ENCODE measurements around the gene OR10H4. TPM values are rescaled to one million over a fixed set of nuclear protein-coding genes. Genes with fewer than 3 reads are reported as not detected.

The OR10H4 gene
- total and polyA plus RNA-seq, 2 of the 4 experiments (the other 2 are of a cell fraction), result not detected

DNA sequence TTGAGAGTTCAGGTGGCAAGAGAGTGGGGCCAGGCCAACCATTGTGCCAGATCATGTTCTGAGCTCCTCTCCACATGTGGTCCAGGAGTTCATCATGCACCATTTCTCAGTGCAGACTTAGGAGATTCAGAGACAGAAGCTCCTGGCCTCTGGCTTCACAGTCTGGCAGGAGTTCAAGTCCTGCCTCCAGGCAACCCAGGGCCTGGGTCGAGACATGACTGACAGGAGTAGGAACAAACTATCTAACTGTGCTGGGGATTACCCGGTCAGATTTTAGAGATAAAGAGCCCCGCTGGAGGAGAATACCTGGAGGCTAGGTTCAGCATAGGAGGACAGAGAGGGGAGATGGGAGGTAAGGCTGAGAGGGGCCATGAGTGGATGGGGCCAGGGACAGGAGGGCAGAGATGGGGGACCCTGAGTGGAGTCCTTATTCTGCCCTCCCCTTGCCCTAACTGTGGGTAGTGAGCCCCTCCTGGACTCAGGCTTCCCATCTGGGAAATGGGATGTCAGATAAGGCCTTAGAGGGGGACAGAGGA is 13.6 kb upstream of the OR10H4 start:
- no peak overlapping the region for H2BK120ac ChIP-seq (ENCODE audit: low read depth, low read length)
- no peak overlapping the region for H2BK15ac ChIP-seq (ENCODE audit: low read depth, low read length)
- POLR2A ChIA-PET (ENCODE audit: unreplicated experiment), result no interaction called here
- no peak overlapping the region for H4K8ac ChIP-seq (ENCODE audit: low read depth in 2 of 2, low read length in 2 of 2)
- no peak overlapping the region for H3K4me2 ChIP-seq (ENCODE audit: low read depth, low read length)
- no peaks in the 10 kb centered on the region for H3K36me3 ChIP-seq (ENCODE audit: control insufficient read depth, insufficient read depth, low read length)
- no peak overlapping the region for H2AK9ac ChIP-seq (replicated peaks; ENCODE audit: low read depth, low read length, poor library complexity)
- H3K4ac ChIP-seq (ENCODE audit: low read depth, low read length), result no peak overlapping the region
- no peak overlapping the region for H2BK20ac ChIP-seq (ENCODE audit: low read depth, low read length)
- H2AFZ ChIP-seq (replicated peaks; ENCODE audit: low read length, poor library complexity), result no peak overlapping the region
- no peak overlapping the region for H3K56ac ChIP-seq (ENCODE audit: extremely low read depth, insufficient read depth, low read length)
- CTCF ChIA-PET, result no interaction called here
- no peaks in the 10 kb centered on the region for H3K79me1 ChIP-seq (ENCODE audit: low read depth in 1 of 2, low read length in 2 of 2)
- H3K18ac ChIP-seq (ENCODE audit: low read depth, low read length), result no peak overlapping the region
- H3K4me1 ChIP-seq (ENCODE audit: control insufficient read depth, insufficient read depth, low read length), result no peaks in the 10 kb centered on the region
- H3K9ac ChIP-seq (ENCODE audit: low read depth, low read length), result no peak overlapping the region
- H3K27me3 ChIP-seq (ENCODE audit: control insufficient read depth, insufficient read depth, low read length), result no peaks in the 10 kb centered on the region
- dilution Hi-C loops (cut with HindIII; ENCODE audit: low sequenced_read_pairs, unreplicated experiment) (no loop called here), in situ Hi-C loops (cut with MboI; ENCODE audit: low sequenced_read_pairs) (no loop called here), intact Hi-C loops (cut with micrococcal nuclease) (no loop called here)
- no peaks in the 10 kb centered on the region for H4K20me1 ChIP-seq (ENCODE audit: insufficient read depth, low read length)
- WGBS, 2 experiments (ENCODE audit: extremely low coverage in 2 of 2, insufficient read length in 1 of 2), result 0% methylated on average over 1 of the region's 3 CpGs; no CpG with 5 or more reads in 1 of the 2 experiments
- BruUV-seq (replicated peaks), result no TSS peak
- no peak overlapping the region for H2BK5ac ChIP-seq (ENCODE audit: low read depth, low read length, poor library complexity, severe bottlenecking)
- peaks cover 10% of the 10 kb centered on the region; the same call in 1 of the 2 replicates for H3K9me3 ChIP-seq (ENCODE audit: control insufficient read depth, insufficient read depth, low read length)
- no peak overlapping the region for H2AK5ac ChIP-seq (ENCODE audit: low read depth, low read length)
- DNase-seq, result no peak
- H3K23ac ChIP-seq (ENCODE audit: low read depth, low read length), result no peak overlapping the region
- TF ChIP-seq FOS (IDR thresholded peaks at IDR 0.05; ENCODE audit: low read depth, low read length) (no peak), MAFK (IDR thresholded peaks at IDR 0.05; ENCODE audit: low read depth, low read length) (no peak), MXI1 (IDR thresholded peaks at IDR 0.05; ENCODE audit: borderline replicate concordance, low read depth, low read length) (no peak), ELK1 (IDR thresholded peaks at IDR 0.05; ENCODE audit: borderline replicate concordance, low read depth, low read length) (no peak), BHLHE40 (IDR thresholded peaks at IDR 0.05; ENCODE audit: low read depth, low read length) (no peak), RCOR1 (IDR thresholded peaks at IDR 0.05; ENCODE audit: insufficient replicate concordance, low read length) (no peak), POLR2A (IDR thresholded peaks at IDR 0.05; ENCODE audit: low read depth, low read length) (no peak), CHD1 (IDR thresholded peaks at IDR 0.05; ENCODE audit: low read depth, low read length) (no peak), CEBPB (IDR thresholded peaks at IDR 0.05; ENCODE audit: low read depth, low read length) (no peak), NFE2L2 (IDR thresholded peaks at IDR 0.05; ENCODE audit: low read depth, low read length) (no peak), SMC3 (IDR thresholded peaks at IDR 0.05; ENCODE audit: low read depth, low read length) (no peak), MAZ (IDR thresholded peaks at IDR 0.05; ENCODE audit: borderline replicate concordance, low read depth, low read length) (no peak), RFX5 (IDR thresholded peaks at IDR 0.05; ENCODE audit: low read depth, low read length) (no peak), RAD21 (IDR thresholded peaks at IDR 0.05; ENCODE audit: low read length) (no peak)
- TF ChIP-seq, protein P1, sequence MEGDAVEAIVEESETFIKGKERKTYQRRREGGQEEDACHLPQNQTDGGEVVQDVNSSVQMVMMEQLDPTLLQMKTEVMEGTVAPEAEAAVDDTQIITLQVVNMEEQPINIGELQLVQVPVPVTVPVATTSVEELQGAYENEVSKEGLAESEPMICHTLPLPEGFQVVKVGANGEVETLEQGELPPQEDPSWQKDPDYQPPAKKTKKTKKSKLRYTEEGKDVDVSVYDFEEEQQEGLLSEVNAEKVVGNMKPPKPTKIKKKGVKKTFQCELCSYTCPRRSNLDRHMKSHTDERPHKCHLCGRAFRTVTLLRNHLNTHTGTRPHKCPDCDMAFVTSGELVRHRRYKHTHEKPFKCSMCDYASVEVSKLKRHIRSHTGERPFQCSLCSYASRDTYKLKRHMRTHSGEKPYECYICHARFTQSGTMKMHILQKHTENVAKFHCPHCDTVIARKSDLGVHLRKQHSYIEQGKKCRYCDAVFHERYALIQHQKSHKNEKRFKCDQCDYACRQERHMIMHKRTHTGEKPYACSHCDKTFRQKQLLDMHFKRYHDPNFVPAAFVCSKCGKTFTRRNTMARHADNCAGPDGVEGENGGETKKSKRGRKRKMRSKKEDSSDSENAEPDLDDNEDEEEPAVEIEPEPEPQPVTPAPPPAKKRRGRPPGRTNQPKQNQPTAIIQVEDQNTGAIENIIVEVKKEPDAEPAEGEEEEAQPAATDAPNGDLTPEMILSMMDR (conservative IDR thresholded peaks at IDR 0.05; ENCODE audit: low read depth, low read length), result no peak
- TF ChIP-seq, protein P2, sequence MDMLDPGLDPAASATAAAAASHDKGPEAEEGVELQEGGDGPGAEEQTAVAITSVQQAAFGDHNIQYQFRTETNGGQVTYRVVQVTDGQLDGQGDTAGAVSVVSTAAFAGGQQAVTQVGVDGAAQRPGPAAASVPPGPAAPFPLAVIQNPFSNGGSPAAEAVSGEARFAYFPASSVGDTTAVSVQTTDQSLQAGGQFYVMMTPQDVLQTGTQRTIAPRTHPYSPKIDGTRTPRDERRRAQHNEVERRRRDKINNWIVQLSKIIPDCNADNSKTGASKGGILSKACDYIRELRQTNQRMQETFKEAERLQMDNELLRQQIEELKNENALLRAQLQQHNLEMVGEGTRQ (IDR thresholded peaks at IDR 0.05; ENCODE audit: low read depth, low read length), result no peak
- no peak overlapping the region for H4K5ac ChIP-seq (ENCODE audit: low read depth, low read length)
- H3K4me3 ChIP-seq (ENCODE audit: insufficient read depth, low read depth, low read length), result no peak overlapping the region
- no peak overlapping the region for H3K14ac ChIP-seq (replicated peaks; ENCODE audit: low read depth, low read length)
- no peak for ATAC-seq (ENCODE audit: low read depth)
- no peak overlapping the region for H4K91ac ChIP-seq (ENCODE audit: insufficient read depth, low read depth, low read length)
- H3K9me1 ChIP-seq (ENCODE audit: insufficient read depth, low read length), result no peaks in the 10 kb centered on the region
- no peak overlapping the region for H3K27ac ChIP-seq (ENCODE audit: insufficient read depth, low read length)
